ENCODE data around the gene SMU1. TPM values are rescaled to one million over a fixed set of nuclear protein-coding genes. Genes with fewer than 3 reads are reported as not detected.

The SMU1 gene
- total and polyA plus RNA-seq, 12 donors: 5.8 to 18.5 (median 16.7) TPM

DNA sequence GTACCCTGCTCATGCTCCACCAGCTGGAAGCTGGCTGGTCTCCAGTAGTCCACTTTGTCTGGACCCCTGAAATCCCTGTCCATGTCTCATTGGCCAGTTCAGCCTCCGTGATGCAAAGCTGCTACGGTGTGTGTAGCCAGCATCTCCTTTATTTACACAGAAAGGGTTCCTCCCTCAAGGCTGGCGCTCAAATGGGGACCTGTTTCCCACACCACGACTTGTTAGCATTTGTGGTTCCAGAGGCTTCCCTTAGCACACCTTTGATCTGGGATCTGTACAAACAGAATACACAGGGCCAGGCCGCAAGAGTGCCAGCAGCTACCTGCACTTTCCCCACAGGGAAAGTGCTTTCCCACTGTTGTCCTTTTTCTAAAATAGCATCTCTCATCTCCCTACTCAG is 5.7 kb upstream of the SMU1 start:
- H3K9me3 ChIP-seq: no peaks in the 10 kb centered on the region
- TF ChIP-seq, protein P1, sequence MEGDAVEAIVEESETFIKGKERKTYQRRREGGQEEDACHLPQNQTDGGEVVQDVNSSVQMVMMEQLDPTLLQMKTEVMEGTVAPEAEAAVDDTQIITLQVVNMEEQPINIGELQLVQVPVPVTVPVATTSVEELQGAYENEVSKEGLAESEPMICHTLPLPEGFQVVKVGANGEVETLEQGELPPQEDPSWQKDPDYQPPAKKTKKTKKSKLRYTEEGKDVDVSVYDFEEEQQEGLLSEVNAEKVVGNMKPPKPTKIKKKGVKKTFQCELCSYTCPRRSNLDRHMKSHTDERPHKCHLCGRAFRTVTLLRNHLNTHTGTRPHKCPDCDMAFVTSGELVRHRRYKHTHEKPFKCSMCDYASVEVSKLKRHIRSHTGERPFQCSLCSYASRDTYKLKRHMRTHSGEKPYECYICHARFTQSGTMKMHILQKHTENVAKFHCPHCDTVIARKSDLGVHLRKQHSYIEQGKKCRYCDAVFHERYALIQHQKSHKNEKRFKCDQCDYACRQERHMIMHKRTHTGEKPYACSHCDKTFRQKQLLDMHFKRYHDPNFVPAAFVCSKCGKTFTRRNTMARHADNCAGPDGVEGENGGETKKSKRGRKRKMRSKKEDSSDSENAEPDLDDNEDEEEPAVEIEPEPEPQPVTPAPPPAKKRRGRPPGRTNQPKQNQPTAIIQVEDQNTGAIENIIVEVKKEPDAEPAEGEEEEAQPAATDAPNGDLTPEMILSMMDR (IDR thresholded peaks at IDR 0.05): no peak
- H3K27me3 ChIP-seq: no peaks in the 10 kb centered on the region
- 85 to 91% methylated on average over 5 of the region's 5 CpGs for WGBS, 2 donors
- H3K27ac ChIP-seq: peak overlapping the region in 2 of 10 donors; percentile 24 to 66
- no peak for ATAC-seq
- intact Hi-C loops (cut with DNase I): loop anchor here in 7 of 10 donors (2.0 to 5.0 kb wide), 5 partner anchors 85 to 145 kb away; partner anchors contain the start of gene B4GALT1 (in 2 of the 7)
- peaks cover 0 to 33% (median 17%) of the 10 kb centered on the region in 9 donors for H3K4me1 ChIP-seq
- no peak for DNase-seq
- no peaks in the 10 kb centered on the region for H3K36me3 ChIP-seq
- H3K4me3 ChIP-seq: no peak overlapping the region

- Histone ChIP-seq H3K36me3 (no peaks in the 10 kb centered on the region), H3K9me3 (no peaks in the 10 kb centered on the region), H3K4me3 (peak overlapping the region in 3 of 10 donors; percentile 10 to 23 (median 16)), H3K27ac (peak overlapping the region in 8 of 10 donors; percentile 3 to 72 (median 45)), H3K4me1 (peaks cover 0 to 38% (median 19%) of the 10 kb centered on the region in 9 donors), H3K27me3 (no peaks in the 10 kb centered on the region)
- peak; percentile 33 to 77 (median 68) for ATAC-seq
- TF ChIP-seq, protein P1 (IDR thresholded peaks at IDR 0.05): peak; percentile 71 to 91 (median 77)
- WGBS, 2 donors: 12 to 15% methylated on average over 9 of the region's 9 CpGs
- intact Hi-C loops (cut with DNase I): loop anchor here (1.0 to 5.0 kb wide), 10 partner anchors 86 to 146 kb away; partner anchors contain the start of gene B4GALT1 (in 2 of the 10)
- peak in 1 of 2 donors; percentile 82 for DNase-seq
Observed at GRCh38 chr9:33081128-33081851, 4.8 kb upstream of the SMU1 start.

- Histone ChIP-seq H3K36me3 (no peaks in the 10 kb centered on the region), H3K9me3 (no peaks in the 10 kb centered on the region), H3K27me3 (no peaks in the 10 kb centered on the region), H3K4me3 (no peak overlapping the region), H3K4me1 (peaks cover 0 to 43% (median 22%) of the 10 kb centered on the region in 9 donors), H3K27ac (peak overlapping the region in 7 of 10 donors; percentile 3 to 72 (median 46))
- ATAC-seq (no peak), DNase-seq (no peak)
- 71 to 78% methylated on average over 6 of the region's 6 CpGs for WGBS, 2 donors
- intact Hi-C loops (cut with DNase I): loop anchor here in 8 of 10 donors (2.0 to 5.0 kb wide), 6 partner anchors 87 to 147 kb away; partner anchors contain the start of gene B4GALT1 (in 1 of the 8)
- TF ChIP-seq, protein P1 (IDR thresholded peaks at IDR 0.05): no peak
Observed at GRCh38 chr9:33080534-33080933, 4.1 kb upstream of the SMU1 start.

GRCh38 chr9:33068991-33069390 is 7.5 kb downstream of the SMU1 start:
- no peaks in the 10 kb centered on the region for H3K9me3 ChIP-seq
- peaks cover 0 to 25% (median 0%) of the 10 kb centered on the region in 9 donors for H3K4me1 ChIP-seq
- 90 to 91% methylated on average over 1 of the region's 1 CpG for WGBS, 2 donors
- H3K27me3 ChIP-seq: no peaks in the 10 kb centered on the region
- DNase-seq (no peak), ATAC-seq (no peak)
- TF ChIP-seq, protein P1 (IDR thresholded peaks at IDR 0.05): no peak
- H3K36me3 ChIP-seq: peaks cover 0 to 100% (median 58%) of the 10 kb centered on the region in 9 donors
- no peak overlapping the region for H3K27ac ChIP-seq
- intact Hi-C loops (cut with DNase I): no loop called here
- H3K4me3 ChIP-seq: no peak overlapping the region

Measured in heart right ventricle (tissue), 16 donors.